Prostate gland (tissue), 2 donors: ENCODE measurements around the gene SH3GLB2.

Source experiments
- POLR2A ChIP-seq: fragments of 450-650 bp; IDR thresholded peaks from one replicate; pipeline ENCODE4 v1.6.1; 2016; ENCODE audit warnings: antibody characterized with exemption, mild to moderate bottlenecking
- POLR2AphosphoS5 ChIP-seq: sonication (generic); formaldehyde crosslinking; IDR thresholded peaks from one replicate; pipeline ENCODE4 v1.6.1; 2017; ENCODE audit warnings: antibody characterized with exemption
- TF ChIP-seq, protein P1 (sequence below), 4 experiments: fragments of 200-600 bp in 2 of 4; fragments of 450-650 bp in 2 of 4; sonication (generic) in 2 of 4; IDR thresholded peaks; 1 replicate in 3 of 4; 2 replicates in 1 of 4; pipeline ENCODE4 v1.5.1; 2016 to 2019; ENCODE audit warnings: antibody characterized with exemption in 4 of 4, mild to moderate bottlenecking in 2 of 4, moderate library complexity in 2 of 4

DNA sequence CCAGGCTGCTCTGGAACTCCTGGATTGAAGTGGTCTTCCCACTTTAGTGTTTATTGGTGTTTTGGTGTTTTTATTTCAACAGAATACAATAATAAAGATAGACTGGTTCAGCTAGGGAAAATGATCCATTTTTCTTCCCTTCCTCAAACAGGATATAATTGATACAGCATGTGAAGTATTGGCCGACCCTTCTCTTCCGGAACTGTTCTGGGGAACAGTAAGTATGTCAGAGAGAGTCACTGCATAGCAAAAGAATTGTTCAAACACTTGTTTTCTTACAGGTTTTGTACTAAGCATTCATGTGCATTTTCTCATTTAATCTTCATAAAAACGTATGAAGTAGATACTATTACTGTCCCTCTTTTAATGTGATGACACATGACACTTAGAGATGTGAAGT is 49.0 kb downstream of the SH3GLB2 start:
- TF ChIP-seq, protein P1, sequence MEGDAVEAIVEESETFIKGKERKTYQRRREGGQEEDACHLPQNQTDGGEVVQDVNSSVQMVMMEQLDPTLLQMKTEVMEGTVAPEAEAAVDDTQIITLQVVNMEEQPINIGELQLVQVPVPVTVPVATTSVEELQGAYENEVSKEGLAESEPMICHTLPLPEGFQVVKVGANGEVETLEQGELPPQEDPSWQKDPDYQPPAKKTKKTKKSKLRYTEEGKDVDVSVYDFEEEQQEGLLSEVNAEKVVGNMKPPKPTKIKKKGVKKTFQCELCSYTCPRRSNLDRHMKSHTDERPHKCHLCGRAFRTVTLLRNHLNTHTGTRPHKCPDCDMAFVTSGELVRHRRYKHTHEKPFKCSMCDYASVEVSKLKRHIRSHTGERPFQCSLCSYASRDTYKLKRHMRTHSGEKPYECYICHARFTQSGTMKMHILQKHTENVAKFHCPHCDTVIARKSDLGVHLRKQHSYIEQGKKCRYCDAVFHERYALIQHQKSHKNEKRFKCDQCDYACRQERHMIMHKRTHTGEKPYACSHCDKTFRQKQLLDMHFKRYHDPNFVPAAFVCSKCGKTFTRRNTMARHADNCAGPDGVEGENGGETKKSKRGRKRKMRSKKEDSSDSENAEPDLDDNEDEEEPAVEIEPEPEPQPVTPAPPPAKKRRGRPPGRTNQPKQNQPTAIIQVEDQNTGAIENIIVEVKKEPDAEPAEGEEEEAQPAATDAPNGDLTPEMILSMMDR (IDR thresholded peaks at IDR 0.05): no peak
- TF ChIP-seq POLR2A (no peak), POLR2AphosphoS5 (no peak)
